ENCODE measurements around the gene FOXJ1.

FOXJ1 gene

DNA sequence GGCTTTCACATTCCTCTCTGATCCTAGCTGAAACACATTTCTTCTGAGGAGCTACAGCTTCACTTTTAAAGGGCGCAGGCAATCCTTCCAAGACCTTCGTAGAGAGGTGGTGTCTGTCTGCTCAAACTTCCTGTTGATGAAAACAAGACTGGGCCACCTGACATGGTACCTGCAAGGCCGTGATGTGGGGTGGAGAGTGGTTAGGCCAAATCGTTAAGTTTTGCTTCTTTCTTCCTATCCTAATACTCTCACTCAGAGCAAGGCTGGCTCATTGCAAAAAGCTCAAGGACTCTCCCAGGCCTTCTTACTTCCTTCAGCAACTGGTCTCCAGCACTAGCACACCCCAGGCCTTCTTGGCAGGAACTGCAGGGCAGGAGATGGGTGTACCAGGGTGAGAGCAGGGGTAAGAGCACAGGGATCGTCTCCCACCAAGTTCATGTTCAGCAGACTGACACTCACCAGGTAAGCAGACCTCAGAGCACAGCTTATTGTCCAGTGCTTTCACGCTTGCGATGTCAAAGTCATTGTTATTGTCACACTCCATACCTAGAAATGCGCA lies 10.9 kb upstream of the FOXJ1 start:
- Histone ChIP-seq H3K9me3 (ENCODE audit: control insufficient read depth in 2 of 2, low read length in 2 of 2) (no peaks in the 10 kb centered on the region), H3K27ac (ENCODE audit: low read depth in 2 of 2, low read length in 2 of 2) (no peak overlapping the region), H3K36me3 (ENCODE audit: control insufficient read depth in 2 of 2, insufficient read depth in 2 of 2, low read length in 2 of 2) (peaks cover 0 to 18% of the 10 kb centered on the region in 2 donors), H3K27me3 (ENCODE audit: control insufficient read depth in 2 of 2, insufficient read depth in 2 of 2, low read length in 2 of 2) (no peaks in the 10 kb centered on the region), H3K4me1 (ENCODE audit: control insufficient read depth in 2 of 2, insufficient read depth in 2 of 2, low read length in 2 of 2) (peaks cover 0 to 2% of the 10 kb centered on the region in 2 donors), H3K9ac (ENCODE audit: low read depth in 1 of 2, low read length in 2 of 2) (no peak overlapping the region), H3K4me3 (ENCODE audit: low read length in 2 of 2) (no peak overlapping the region)

DNA sequence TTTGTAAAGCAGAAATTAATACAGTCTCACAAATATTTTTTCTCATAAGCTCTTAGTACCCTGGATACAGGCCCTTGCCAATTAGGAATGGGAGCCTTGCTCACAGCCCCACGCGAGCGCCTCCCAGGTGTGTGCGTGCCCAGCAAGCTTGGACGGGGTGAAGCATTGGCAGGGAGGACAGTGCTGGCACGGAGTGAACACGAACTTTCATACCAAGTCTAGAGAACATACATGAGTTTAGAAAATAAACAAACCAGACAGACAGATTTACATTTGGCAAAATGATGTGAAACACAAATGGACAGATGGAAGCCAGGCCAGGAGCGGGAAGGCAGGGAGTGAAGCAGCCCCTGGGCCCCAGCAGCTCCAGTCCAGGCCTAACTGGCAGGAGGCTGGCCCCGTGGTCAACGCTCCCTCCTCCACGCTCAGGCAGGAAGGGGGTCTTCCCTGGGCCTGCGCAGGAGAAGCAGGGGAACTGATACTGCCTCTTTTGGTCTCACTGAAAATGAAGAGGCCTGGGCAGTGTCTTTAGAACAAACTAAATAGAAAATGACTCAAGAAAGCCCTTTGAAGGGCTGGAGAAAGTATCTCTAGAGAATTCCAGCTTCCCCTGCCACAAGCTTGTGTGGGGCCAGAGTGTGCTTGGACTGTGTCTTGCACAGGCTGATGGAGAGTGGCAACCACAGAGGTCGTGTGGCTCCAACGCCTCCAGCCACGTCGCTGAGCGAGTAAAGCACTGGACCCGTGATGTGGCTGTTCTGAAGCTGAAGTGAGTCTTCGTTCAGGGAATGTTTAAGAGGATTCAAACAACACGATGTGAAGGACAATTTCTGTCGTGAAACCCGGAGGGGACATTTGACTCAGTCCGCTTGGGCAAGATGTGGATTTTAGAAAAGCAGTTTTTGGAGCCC lies 9.9 kb upstream of the FOXJ1 start:
- Histone ChIP-seq H3K4me1 (ENCODE audit: control insufficient read depth in 2 of 2, insufficient read depth in 2 of 2, low read length in 2 of 2) (peaks cover 3% of the 10 kb centered on the region in 2 donors), H3K4me3 (ENCODE audit: low read length in 2 of 2) (no peak overlapping the region), H3K27me3 (ENCODE audit: control insufficient read depth in 2 of 2, insufficient read depth in 2 of 2, low read length in 2 of 2) (no peaks in the 10 kb centered on the region), H3K9me3 (ENCODE audit: control insufficient read depth in 2 of 2, low read length in 2 of 2) (no peaks in the 10 kb centered on the region), H3K36me3 (ENCODE audit: control insufficient read depth in 2 of 2, insufficient read depth in 2 of 2, low read length in 2 of 2) (peaks cover 0 to 16% of the 10 kb centered on the region in 2 donors), H3K9ac (ENCODE audit: low read depth in 1 of 2, low read length in 2 of 2) (no peak overlapping the region), H3K27ac (ENCODE audit: low read depth in 2 of 2, low read length in 2 of 2) (no peak overlapping the region)

DNA sequence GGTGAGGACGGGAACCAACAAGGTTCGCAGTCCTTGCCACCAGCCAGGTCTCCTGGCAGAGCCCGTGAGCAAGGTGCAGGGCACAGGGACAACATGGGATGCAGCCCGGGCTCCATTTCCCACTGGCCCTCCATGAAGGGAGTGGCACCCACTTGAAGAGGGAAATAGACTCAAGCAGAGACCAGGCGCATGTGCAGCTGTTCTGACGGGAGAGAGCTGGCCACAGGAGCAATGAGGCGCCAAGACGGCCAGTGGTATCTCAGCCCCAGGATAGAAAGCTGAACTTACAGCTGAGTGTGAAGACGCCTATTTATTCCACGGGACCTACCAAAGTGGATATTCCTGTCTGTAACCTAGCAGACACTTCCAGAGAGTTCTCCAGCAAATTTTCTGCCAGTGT lies 8.2 kb upstream of the FOXJ1 start:
- Histone ChIP-seq H3K4me3 (ENCODE audit: low read length in 2 of 2) (no peak overlapping the region), H3K36me3 (ENCODE audit: control insufficient read depth in 2 of 2, insufficient read depth in 2 of 2, low read length in 2 of 2) (peaks cover 0 to 13% of the 10 kb centered on the region in 2 donors), H3K4me1 (ENCODE audit: control insufficient read depth in 2 of 2, insufficient read depth in 2 of 2, low read length in 2 of 2) (peaks cover 5 to 11% of the 10 kb centered on the region in 2 donors), H3K27me3 (ENCODE audit: control insufficient read depth in 2 of 2, insufficient read depth in 2 of 2, low read length in 2 of 2) (no peaks in the 10 kb centered on the region), H3K9ac (ENCODE audit: low read depth in 1 of 2, low read length in 2 of 2) (no peak overlapping the region), H3K9me3 (ENCODE audit: control insufficient read depth in 2 of 2, low read length in 2 of 2) (no peaks in the 10 kb centered on the region), H3K27ac (ENCODE audit: low read depth in 2 of 2, low read length in 2 of 2) (no peak overlapping the region)

DNA sequence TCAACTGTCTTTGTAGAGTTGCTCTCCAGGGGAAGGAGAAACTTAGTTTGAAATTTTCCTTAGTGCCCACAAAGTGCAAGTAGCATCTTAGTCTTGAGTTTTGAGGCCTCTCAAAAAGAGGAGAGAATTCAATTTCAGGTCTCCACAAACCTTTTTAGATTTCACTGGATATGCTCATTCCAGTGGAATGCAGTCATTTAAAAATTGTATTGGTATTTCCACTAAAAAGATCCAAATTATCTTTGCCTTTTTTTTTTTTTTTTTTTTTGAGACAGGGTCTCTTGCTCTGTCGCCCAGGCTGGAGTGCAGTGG lies 6.9 kb upstream of the FOXJ1 start:
- Histone ChIP-seq H3K36me3 (ENCODE audit: control insufficient read depth in 2 of 2, insufficient read depth in 2 of 2, low read length in 2 of 2) (peaks cover 0 to 7% of the 10 kb centered on the region in 2 donors), H3K27ac (ENCODE audit: low read depth in 2 of 2, low read length in 2 of 2) (no peak overlapping the region), H3K9ac (ENCODE audit: low read depth in 1 of 2, low read length in 2 of 2) (no peak overlapping the region), H3K9me3 (ENCODE audit: control insufficient read depth in 2 of 2, low read length in 2 of 2) (no peaks in the 10 kb centered on the region), H3K4me3 (ENCODE audit: low read length in 2 of 2) (no peak overlapping the region), H3K27me3 (ENCODE audit: control insufficient read depth in 2 of 2, insufficient read depth in 2 of 2, low read length in 2 of 2) (no peaks in the 10 kb centered on the region), H3K4me1 (ENCODE audit: control insufficient read depth in 2 of 2, insufficient read depth in 2 of 2, low read length in 2 of 2) (peaks cover 5 to 13% of the 10 kb centered on the region in 2 donors)

DNA sequence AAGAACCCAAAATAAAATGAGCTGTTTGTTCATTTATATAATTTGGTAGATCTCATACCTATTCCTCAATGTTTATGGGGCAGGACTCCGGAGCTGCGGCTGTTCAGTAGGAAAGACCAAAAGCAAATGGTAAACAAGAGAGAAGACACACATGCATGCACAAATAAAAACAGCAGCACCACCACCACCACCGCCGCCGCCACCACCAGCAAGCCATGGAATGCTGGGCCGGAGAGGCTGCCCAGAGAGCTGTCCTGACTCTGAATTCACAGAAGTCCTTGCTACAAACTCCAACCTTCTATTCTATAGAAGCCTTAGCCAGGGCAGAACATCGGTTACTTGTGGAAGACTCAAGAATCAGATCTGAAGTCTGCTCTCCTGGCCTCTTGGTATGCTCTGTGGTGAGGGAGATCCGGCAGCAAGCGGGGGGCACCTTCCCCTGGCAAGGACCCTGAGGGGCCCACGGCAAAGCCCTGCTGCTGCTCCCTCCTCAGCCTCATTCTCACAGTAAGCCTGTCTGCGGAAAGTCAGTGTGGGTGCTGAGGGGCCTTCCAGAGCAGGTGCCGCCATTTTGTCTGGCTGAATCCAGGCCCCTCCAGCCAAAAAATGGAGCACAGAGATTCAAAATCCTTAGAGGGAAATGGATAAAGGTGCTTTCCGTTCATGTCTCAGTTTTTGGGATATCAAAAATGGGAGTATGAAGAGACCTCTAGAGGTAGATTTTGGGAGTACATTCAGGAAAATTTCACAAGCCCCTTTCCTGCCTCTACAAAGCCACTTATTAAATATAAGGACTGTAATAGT lies 6.4 kb upstream of the FOXJ1 start:
- Histone ChIP-seq H3K36me3 (ENCODE audit: control insufficient read depth in 2 of 2, insufficient read depth in 2 of 2, low read length in 2 of 2) (peaks cover 0 to 7% of the 10 kb centered on the region in 2 donors), H3K4me1 (ENCODE audit: control insufficient read depth in 2 of 2, insufficient read depth in 2 of 2, low read length in 2 of 2) (peaks cover 5 to 13% of the 10 kb centered on the region in 2 donors), H3K27me3 (ENCODE audit: control insufficient read depth in 2 of 2, insufficient read depth in 2 of 2, low read length in 2 of 2) (no peaks in the 10 kb centered on the region), H3K27ac (ENCODE audit: low read depth in 2 of 2, low read length in 2 of 2) (no peak overlapping the region), H3K9ac (ENCODE audit: low read depth in 1 of 2, low read length in 2 of 2) (no peak overlapping the region), H3K4me3 (ENCODE audit: low read length in 2 of 2) (no peak overlapping the region), H3K9me3 (ENCODE audit: control insufficient read depth in 2 of 2, low read length in 2 of 2) (no peaks in the 10 kb centered on the region)

DNA sequence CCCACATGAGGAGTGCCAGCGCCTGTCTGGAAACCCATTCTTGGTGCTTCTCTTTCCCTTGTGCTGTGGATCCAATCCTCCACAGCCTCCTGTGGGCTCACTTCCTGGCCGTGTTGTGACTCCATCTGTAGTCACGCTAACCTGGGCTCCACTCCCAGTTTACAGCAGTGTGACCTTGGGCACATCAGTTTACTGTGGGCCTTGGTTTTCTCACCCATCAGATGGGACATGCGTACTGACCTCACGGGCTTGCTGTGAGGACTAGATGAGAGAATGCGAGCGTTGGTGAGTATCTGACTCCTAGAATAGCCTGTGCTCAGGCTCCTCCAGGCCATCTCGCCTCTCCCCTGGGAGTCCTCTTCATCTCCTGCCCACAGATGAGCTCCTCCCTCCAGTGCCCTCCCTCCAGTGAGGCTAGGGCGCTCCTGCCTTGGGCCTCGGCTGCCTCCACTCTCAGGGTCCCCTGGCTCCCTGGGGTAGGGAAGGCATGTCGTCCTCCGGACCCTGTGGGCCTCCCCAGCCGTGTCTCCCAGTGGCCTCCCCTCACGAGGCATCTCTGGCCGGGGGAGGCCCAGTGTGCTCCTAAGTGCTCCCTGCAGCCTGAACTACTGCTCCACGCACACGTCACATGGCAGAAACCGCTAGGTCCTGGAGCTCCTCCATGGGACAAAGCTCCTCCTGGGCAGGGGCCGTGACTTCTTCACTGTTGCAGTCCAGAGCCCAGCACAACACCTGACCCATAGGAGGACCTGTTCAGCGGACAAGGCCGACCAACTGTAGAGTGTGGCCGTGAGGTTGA lies 5.2 kb upstream of the FOXJ1 start:
- H3K4me3 ChIP-seq (ENCODE audit: low read length in 2 of 2) = no peak overlapping the region
- H3K27me3 ChIP-seq (ENCODE audit: control insufficient read depth in 2 of 2, insufficient read depth in 2 of 2, low read length in 2 of 2) = no peaks in the 10 kb centered on the region
- H3K27ac ChIP-seq (ENCODE audit: low read depth in 2 of 2, low read length in 2 of 2) = peak overlapping the region in 1 of 2 donors; percentile 76

DNA sequence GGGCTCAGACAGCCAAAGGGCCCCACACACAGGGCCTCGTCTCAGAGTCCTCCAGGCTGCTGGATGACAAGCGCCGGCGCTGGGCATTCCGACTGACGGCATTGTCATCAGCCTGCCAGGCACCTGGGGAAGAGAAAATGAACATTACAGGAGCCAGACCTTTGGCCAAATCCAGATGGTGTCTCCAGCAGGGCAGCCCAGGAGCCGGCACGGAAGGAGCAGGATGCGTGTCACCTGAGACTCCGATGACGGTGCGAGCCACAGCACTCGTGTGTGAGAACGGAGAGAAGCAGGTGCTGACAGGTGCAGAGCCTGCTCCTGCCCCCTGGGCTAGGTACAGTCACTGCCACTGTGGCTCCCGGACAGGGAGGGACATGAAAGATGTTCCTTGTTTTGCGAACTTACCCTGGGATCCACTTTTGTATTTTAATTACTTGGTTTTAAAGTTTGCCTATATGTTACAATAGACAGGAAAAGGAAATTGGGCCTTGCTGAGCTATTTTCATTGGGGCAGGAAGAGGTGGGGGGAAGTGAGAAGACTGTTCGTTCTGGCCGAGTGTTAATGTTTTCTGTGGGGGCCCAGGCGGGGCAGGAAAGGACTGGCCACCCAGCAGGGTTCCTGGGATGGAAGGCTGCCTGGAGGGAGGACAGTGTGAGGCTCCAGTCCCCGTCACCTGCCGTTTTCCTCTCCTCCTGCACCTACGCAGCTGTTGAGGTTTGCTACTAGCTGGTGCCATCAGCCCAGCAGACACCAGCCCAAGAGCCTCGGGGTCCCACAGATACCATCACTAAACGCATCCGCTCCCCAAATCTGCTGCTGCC lies 4.4 kb upstream of the FOXJ1 start:
- Histone ChIP-seq H3K4me3 (ENCODE audit: low read length in 2 of 2) (no peak overlapping the region), H3K9ac (ENCODE audit: low read depth in 1 of 2, low read length in 2 of 2) (peak overlapping the region; percentile 9 to 38), H3K27me3 (ENCODE audit: control insufficient read depth in 2 of 2, insufficient read depth in 2 of 2, low read length in 2 of 2) (peaks cover 0 to 2% of the 10 kb centered on the region in 2 donors), H3K36me3 (ENCODE audit: control insufficient read depth in 2 of 2, insufficient read depth in 2 of 2, low read length in 2 of 2) (peaks cover 0 to 2% of the 10 kb centered on the region in 2 donors), H3K4me1 (ENCODE audit: control insufficient read depth in 2 of 2, insufficient read depth in 2 of 2, low read length in 2 of 2) (peaks cover 14 to 20% of the 10 kb centered on the region in 2 donors), H3K27ac (ENCODE audit: low read depth in 2 of 2, low read length in 2 of 2) (peak overlapping the region; percentile 5 to 76), H3K9me3 (ENCODE audit: control insufficient read depth in 2 of 2, low read length in 2 of 2) (no peaks in the 10 kb centered on the region)

More for the DNA sequence above, 5.2 kb upstream of the FOXJ1 start:
- Histone ChIP-seq H3K9me3 (ENCODE audit: control insufficient read depth in 2 of 2, low read length in 2 of 2) (no peaks in the 10 kb centered on the region), H3K4me1 (ENCODE audit: control insufficient read depth in 2 of 2, insufficient read depth in 2 of 2, low read length in 2 of 2) (peaks cover 10 to 17% of the 10 kb centered on the region in 2 donors), H3K36me3 (ENCODE audit: control insufficient read depth in 2 of 2, insufficient read depth in 2 of 2, low read length in 2 of 2) (peaks cover 0 to 2% of the 10 kb centered on the region in 2 donors), H3K9ac (ENCODE audit: low read depth in 1 of 2, low read length in 2 of 2) (no peak overlapping the region)

DNA sequence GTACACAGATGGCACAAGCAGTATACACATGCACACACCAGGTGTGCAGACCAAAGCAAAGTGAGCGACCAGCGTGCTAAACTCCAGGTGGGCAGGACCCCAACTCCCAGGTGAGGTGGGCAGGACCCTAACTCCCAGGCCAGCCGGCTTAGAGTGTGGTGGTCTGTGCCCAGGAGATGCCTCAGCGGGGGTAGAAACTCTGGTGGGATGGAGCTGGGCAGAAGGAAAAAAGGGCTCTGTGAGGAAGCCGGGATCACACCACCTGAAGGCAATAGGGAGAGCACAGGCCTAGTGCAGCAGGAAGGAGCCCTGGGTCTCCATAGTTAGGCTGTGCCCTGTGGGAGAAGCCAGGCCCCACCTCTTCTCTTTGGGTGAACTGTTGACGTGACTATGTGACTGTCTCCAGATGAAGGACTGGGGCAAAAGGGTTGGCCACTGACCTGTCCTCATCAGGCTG lies 1.6 kb upstream of the FOXJ1 start:
- Histone ChIP-seq H3K36me3 (ENCODE audit: control insufficient read depth in 2 of 2, insufficient read depth in 2 of 2, low read length in 2 of 2) (peaks cover 0 to 2% of the 10 kb centered on the region in 2 donors), H3K27me3 (ENCODE audit: control insufficient read depth in 2 of 2, insufficient read depth in 2 of 2, low read length in 2 of 2) (peaks cover 10 to 12% of the 10 kb centered on the region in 2 donors), H3K9me3 (ENCODE audit: control insufficient read depth in 2 of 2, low read length in 2 of 2) (no peaks in the 10 kb centered on the region), H3K4me1 (ENCODE audit: control insufficient read depth in 2 of 2, insufficient read depth in 2 of 2, low read length in 2 of 2) (peaks cover 18 to 31% of the 10 kb centered on the region in 2 donors), H3K9ac (ENCODE audit: low read depth in 1 of 2, low read length in 2 of 2) (no peak overlapping the region), H3K4me3 (ENCODE audit: low read length in 2 of 2) (no peak overlapping the region), H3K27ac (ENCODE audit: low read depth in 2 of 2, low read length in 2 of 2) (no peak overlapping the region)

DNA sequence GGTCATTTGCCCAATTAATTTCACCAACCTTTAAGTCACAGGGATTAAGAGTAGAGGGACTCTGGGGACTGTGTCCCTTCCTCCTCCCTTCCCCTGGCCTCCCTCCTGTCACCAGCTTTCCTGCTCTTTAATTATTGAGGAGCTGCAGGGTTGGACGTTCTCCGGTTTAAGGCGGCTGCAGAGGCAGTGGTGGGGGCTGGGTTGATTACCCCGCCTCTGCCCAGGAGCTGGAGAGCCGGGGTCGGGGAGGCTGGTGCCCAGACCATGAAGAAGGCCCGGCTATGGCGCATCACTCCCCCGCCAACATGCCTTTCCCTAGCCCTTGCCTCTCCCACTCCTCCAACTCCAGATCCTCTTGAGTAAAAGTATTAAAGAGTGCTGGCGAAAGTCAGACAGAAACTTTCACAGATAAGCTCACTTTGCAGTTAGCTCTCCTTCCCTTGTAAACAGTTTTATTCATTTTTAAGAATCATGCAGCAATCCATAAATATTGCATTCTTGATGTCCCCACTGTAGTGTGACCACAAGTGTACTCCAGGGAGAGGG lies 1.1 kb upstream of the FOXJ1 start:
- Histone ChIP-seq H3K27me3 (ENCODE audit: control insufficient read depth in 2 of 2, insufficient read depth in 2 of 2, low read length in 2 of 2) (peaks cover 10 to 12% of the 10 kb centered on the region in 2 donors), H3K9me3 (ENCODE audit: control insufficient read depth in 2 of 2, low read length in 2 of 2) (no peaks in the 10 kb centered on the region), H3K4me1 (ENCODE audit: control insufficient read depth in 2 of 2, insufficient read depth in 2 of 2, low read length in 2 of 2) (peaks cover 18 to 31% of the 10 kb centered on the region in 2 donors), H3K27ac (ENCODE audit: low read depth in 2 of 2, low read length in 2 of 2) (no peak overlapping the region), H3K9ac (ENCODE audit: low read depth in 1 of 2, low read length in 2 of 2) (no peak overlapping the region), H3K36me3 (ENCODE audit: control insufficient read depth in 2 of 2, insufficient read depth in 2 of 2, low read length in 2 of 2) (peaks cover 0 to 2% of the 10 kb centered on the region in 2 donors), H3K4me3 (ENCODE audit: low read length in 2 of 2) (no peak overlapping the region)

All from mucosa of rectum (tissue), 2 donors.